Measurements from ENCODE around the gene TBC1D10B. TPM values are rescaled to one million over a fixed set of nuclear protein-coding genes. Genes with fewer than 3 reads are reported as not detected.
"Not testable (repeated sequence)": the region's sequence is repeated elsewhere in the genome, so short reads cannot be mapped to it uniquely, and the experiment has no call there.

The TBC1D10B gene
- total RNA-seq, 1 donor from 2014 or later: 45.6 TPM

- TF ChIP-seq CTCF (conservative IDR thresholded peaks at IDR 0.05): no peak
- H3K27ac Mint-ChIP-seq (ENCODE audit: unreplicated experiment): no peak overlapping the region
These were observed 34.5 kb downstream of the TBC1D10B start for GRCh38 chr16:30335598-30336474.

GRCh38 chr16:30335028-30335597, 35.2 kb downstream of the TBC1D10B start:
- not testable (repeated sequence) for H3K27ac Mint-ChIP-seq (ENCODE audit: unreplicated experiment); H3K27me3 Mint-ChIP-seq (ENCODE audit: low read depth); H3K36me3 Mint-ChIP-seq (ENCODE audit: low read depth); H3K9me3 Mint-ChIP-seq
- peak overlapping the region; percentile 86 for H3K4me3 Mint-ChIP-seq
- peaks cover 13% of the 10 kb centered on the region for H3K4me1 Mint-ChIP-seq
- peak; percentile 72 for DNase-seq (ENCODE audit: low read depth, low spot score)

More at GRCh38 chr16:30335598-30336474, 34.5 kb downstream of the TBC1D10B start:
- peaks cover 10% of the 10 kb centered on the region for H3K4me1 Mint-ChIP-seq
- H3K27me3 Mint-ChIP-seq (ENCODE audit: low read depth): no peaks in the 10 kb centered on the region
- H3K36me3 Mint-ChIP-seq (ENCODE audit: low read depth): no peaks in the 10 kb centered on the region
- H3K4me3 Mint-ChIP-seq: peak overlapping the region; percentile 86
- H3K9me3 Mint-ChIP-seq: no peaks in the 10 kb centered on the region
- DNase-seq (ENCODE audit: low read depth, low spot score): no peak

- H3K36me3 Mint-ChIP-seq (ENCODE audit: low read depth); H3K27me3 Mint-ChIP-seq (ENCODE audit: low read depth); H3K9me3 Mint-ChIP-seq: not testable (repeated sequence)
- peak overlapping the region; percentile 95 for H3K4me3 Mint-ChIP-seq
- peaks cover 13% of the 10 kb centered on the region for H3K4me1 Mint-ChIP-seq
- H3K27ac Mint-ChIP-seq (ENCODE audit: unreplicated experiment): peak overlapping the region; percentile 94
- peak; percentile 50 for DNase-seq (ENCODE audit: low read depth, low spot score)
These were observed 35.8 kb downstream of the TBC1D10B start for GRCh38 chr16:30334473-30334989.

GRCh38 chr16:30324220-30324619, 46.1 kb downstream of the TBC1D10B start:
- H3K4me1 Mint-ChIP-seq; H3K36me3 Mint-ChIP-seq (ENCODE audit: low read depth); H3K27me3 Mint-ChIP-seq (ENCODE audit: low read depth); H3K4me3 Mint-ChIP-seq; H3K27ac Mint-ChIP-seq (ENCODE audit: unreplicated experiment); DNase-seq (ENCODE audit: low read depth, low spot score); H3K9me3 Mint-ChIP-seq: not testable (repeated sequence)

- not testable (repeated sequence) for H3K4me1 Mint-ChIP-seq; H3K9me3 Mint-ChIP-seq; H3K27ac Mint-ChIP-seq (ENCODE audit: unreplicated experiment); H3K27me3 Mint-ChIP-seq (ENCODE audit: low read depth); DNase-seq (ENCODE audit: low read depth, low spot score); H3K4me3 Mint-ChIP-seq; H3K36me3 Mint-ChIP-seq (ENCODE audit: low read depth)
These were observed 51.6 kb downstream of the TBC1D10B start for GRCh38 chr16:30318647-30319046.

- H3K36me3 Mint-ChIP-seq (ENCODE audit: low read depth); H3K4me3 Mint-ChIP-seq; H3K4me1 Mint-ChIP-seq; H3K27me3 Mint-ChIP-seq (ENCODE audit: low read depth); H3K9me3 Mint-ChIP-seq; DNase-seq (ENCODE audit: low read depth, low spot score); H3K27ac Mint-ChIP-seq (ENCODE audit: unreplicated experiment): not testable (repeated sequence)
These were observed 59.4 kb downstream of the TBC1D10B start for GRCh38 chr16:30310937-30311336.

GRCh38 chr16:30309255-30309654, 61.0 kb downstream of the TBC1D10B start:
- not testable (repeated sequence) for H3K27me3 Mint-ChIP-seq (ENCODE audit: low read depth)

More at GRCh38 chr16:30309255-30309654, 61.0 kb downstream of the TBC1D10B start:
- DNase-seq (ENCODE audit: low read depth, low spot score); H3K9me3 Mint-ChIP-seq; H3K4me3 Mint-ChIP-seq; H3K4me1 Mint-ChIP-seq; H3K27ac Mint-ChIP-seq (ENCODE audit: unreplicated experiment); H3K36me3 Mint-ChIP-seq (ENCODE audit: low read depth): not testable (repeated sequence)

Other genes with a start within 250 kb of the TBC1D10B start
- 60.5 and 62.6 TPM in 2 replicates for gene MAPK3, start 247.3 kb downstream of the TBC1D10B start, total RNA-seq
- gene CORO1A, start 186.9 kb downstream of the TBC1D10B start, total RNA-seq: 25.2 and 25.8 TPM in 2 replicates
- 103 and 118 TPM in 2 replicates for gene BOLA2B, start 176.8 kb downstream of the TBC1D10B start, total RNA-seq
- gene SLX1A, start 176.6 kb downstream of the TBC1D10B start, total RNA-seq: 45.0 and 69.1 TPM in 2 replicates
- 23.9 and 26.4 TPM in 2 replicates for gene SULT1A3, start 171.2 kb downstream of the TBC1D10B start, total RNA-seq
- 11.2 and 15.4 TPM in 2 replicates for gene NPIPB13, start 122.0 kb downstream of the TBC1D10B start, total RNA-seq
- gene CD2BP2, start 15.2 kb downstream of the TBC1D10B start, total RNA-seq: 74.8 and 85.2 TPM in 2 replicates
- not detected in 2 replicates for gene MYL11, start 4.3 kb upstream of the TBC1D10B start, total RNA-seq
- gene SEPTIN1, start 12.1 kb upstream of the TBC1D10B start, total RNA-seq: 2.3 and 2.9 TPM in 2 replicates
- 59.9 and 60.9 TPM in 2 replicates for gene ZNF48, start 24.9 kb upstream of the TBC1D10B start, total RNA-seq
- gene ZNF771, start 37.1 kb upstream of the TBC1D10B start, total RNA-seq: 17.5 and 18.9 TPM in 2 replicates
- gene DCTPP1, start 59.5 kb upstream of the TBC1D10B start, total RNA-seq: 91.6 and 94.3 TPM in 2 replicates
- 29.6 and 30.5 TPM in 2 replicates for gene SEPHS2, start 75.4 kb upstream of the TBC1D10B start, total RNA-seq
- not detected in 2 replicates for gene ITGAL, start 102.2 kb upstream of the TBC1D10B start, total RNA-seq
- 64.0 and 68.5 TPM in 2 replicates for gene ZNF768, start 156.1 kb upstream of the TBC1D10B start, total RNA-seq
- 10.5 and 11.3 TPM in 2 replicates for gene ZNF747, start 164.4 kb upstream of the TBC1D10B start, total RNA-seq
- gene ZNF764, start 187.9 kb upstream of the TBC1D10B start, total RNA-seq: 20.7 and 22.3 TPM in 2 replicates
- gene ZNF688, start 201.2 kb upstream of the TBC1D10B start, total RNA-seq: 13.4 and 14.3 TPM in 2 replicates
- 37.6 and 38.3 TPM in 2 replicates for gene ZNF785, start 215.2 kb upstream of the TBC1D10B start, total RNA-seq
- gene ZNF689, start 239.9 kb upstream of the TBC1D10B start, total RNA-seq: 23.0 and 23.2 TPM in 2 replicates

All from neural crest cell (in vitro differentiated cells).